8988T (cell line): Measurements from ENCODE around the gene PDSS2.
"Not testable (repeated sequence)": the region's sequence is repeated elsewhere in the genome, so short reads cannot be mapped to it uniquely, and the experiment has no call there.

Experiments used
- DNase-seq: peaks from one replicate; pipeline ENCODE4 v3.0.0; 2011

Gene PDSS2

GRCh38 chr6:107315114-107315513 is 144.2 kb downstream of the PDSS2 start:
- no peak for DNase-seq

- no peak for DNase-seq
These were observed 144.8 kb downstream of the PDSS2 start for GRCh38 chr6:107314531-107314939.

- no peak for DNase-seq
These were observed 145.6 kb downstream of the PDSS2 start for GRCh38 chr6:107313776-107314175.

GRCh38 chr6:107310362-107310761 is 149.0 kb downstream of the PDSS2 start:
- DNase-seq, result no peak

- DNase-seq, result no peak
These were observed 150.7 kb downstream of the PDSS2 start for GRCh38 chr6:107308677-107309076.

- not testable (repeated sequence) for DNase-seq
These were observed 153.4 kb downstream of the PDSS2 start for GRCh38 chr6:107305994-107306393.

GRCh38 chr6:107305391-107305790 is 154.0 kb downstream of the PDSS2 start:
- DNase-seq, result no peak

- DNase-seq, result no peak
These were observed 154.8 kb downstream of the PDSS2 start for GRCh38 chr6:107304421-107305025.

- no peak for DNase-seq
These were observed 166.0 kb downstream of the PDSS2 start for GRCh38 chr6:107293350-107293749.

GRCh38 chr6:107292715-107293271 is 166.6 kb downstream of the PDSS2 start:
- no peak for DNase-seq

- no peak for DNase-seq
These were observed 168.9 kb downstream of the PDSS2 start for GRCh38 chr6:107290491-107290890.

- not testable (repeated sequence) for DNase-seq
These were observed 170.1 kb downstream of the PDSS2 start for GRCh38 chr6:107289258-107289657.

GRCh38 chr6:107285683-107286082 is 173.7 kb downstream of the PDSS2 start:
- not testable (repeated sequence) for DNase-seq

GRCh38 chr6:107284805-107285204 is 174.6 kb downstream of the PDSS2 start:
- no peak for DNase-seq

- DNase-seq, result no peak
These were observed 178.6 kb downstream of the PDSS2 start for GRCh38 chr6:107280791-107281190.

GRCh38 chr6:107280001-107280400 is 179.4 kb downstream of the PDSS2 start:
- DNase-seq, result not testable (repeated sequence)

GRCh38 chr6:107275330-107275865 is 184.0 kb downstream of the PDSS2 start:
- DNase-seq, result no peak

- DNase-seq, result no peak
These were observed 185.1 kb downstream of the PDSS2 start for GRCh38 chr6:107274288-107274687.

- no peak for DNase-seq
These were observed 187.1 kb downstream of the PDSS2 start for GRCh38 chr6:107272246-107272645.

GRCh38 chr6:107271208-107271790 is 188.1 kb downstream of the PDSS2 start:
- DNase-seq, result no peak

GRCh38 chr6:107267634-107268033 is 191.7 kb downstream of the PDSS2 start:
- DNase-seq, result no peak

GRCh38 chr6:107267006-107267405 is 192.4 kb downstream of the PDSS2 start:
- no peak for DNase-seq

- DNase-seq, result no peak
These were observed 192.8 kb downstream of the PDSS2 start for GRCh38 chr6:107266563-107266962.

GRCh38 chr6:107264357-107264840 is 195.0 kb downstream of the PDSS2 start:
- no peak for DNase-seq
